Ovary (tissue), 3 donors: ENCODE measurements around the gene DDHD1.

Experiments used
- CTCF ChIP-seq, 3 donors: fragments of 450-650 bp in 2 of 3; fragments of 200-600 bp in 1 of 3; IDR thresholded peaks; one replicate each; pipeline versions ENCODE4 v1.5.1 to v1.8.0; 2016 to 2022; ENCODE audit warnings: antibody characterized with exemption in 3 of 3, mild to moderate bottlenecking in 1 of 3
- POLR2A ChIP-seq: fragments of 450-650 bp; IDR thresholded peaks from one replicate; pipeline ENCODE4 v1.6.1; 2017; ENCODE audit warnings: antibody characterized with exemption, mild to moderate bottlenecking, moderate library complexity
- donor health status: DM: no; HTN: no; CAD: no.

- TF ChIP-seq CTCF (IDR thresholded peaks at IDR 0.05) (no peak), POLR2A (no peak)
These were observed 120.2 kb downstream of the DDHD1 start for GRCh38 chr14:53032838-53033390.
